HepG2 (cell line): ENCODE results near the gene FAAP20. TPM values are rescaled to one million over a fixed set of nuclear protein-coding genes. Genes with fewer than 3 reads are reported as not detected.
A peak's percentile ranks its signal among the peaks of the same experiment; 100 is the strongest.

Experiments
- ADNP ChIP-seq: sonication (generic); formaldehyde crosslinking; IDR thresholded peaks from 2 replicates; pipeline ENCODE4 v1.4.0; 2020; ENCODE audit warnings: missing genetic modification reagents
- AGO1 ChIP-seq: fragments of 200-400 bp; formaldehyde crosslinking; IDR thresholded peaks from 2 replicates; pipeline ENCODE4 v1.6.1; 2017; ENCODE audit warnings: mild to moderate bottlenecking, low read depth, low read length, moderate library complexity; ENCODE audit not compliant: poor library complexity, severe bottlenecking
- BCL6 ChIP-seq: IDR thresholded peaks from 2 replicates; pipeline ENCODE4 v1.6.1; 2016; ENCODE audit warnings: missing genetic modification reagents, missing compliant biosample characterization
- CEBPB ChIP-seq: IDR thresholded peaks from 2 replicates; pipeline ENCODE4 v1.6.1; 2011; ENCODE audit warnings: low read depth, low read length, improper control_type of control experiment, borderline replicate concordance
- CREB3 ChIP-seq: sonication (generic); formaldehyde crosslinking; IDR thresholded peaks from 2 replicates; pipeline ENCODE4 v1.5.0; 2020; ENCODE audit warnings: missing genetic modification reagents
- DRAP1 ChIP-seq: IDR thresholded peaks from 2 replicates; pipeline ENCODE4 v1.6.1; 2016; ENCODE audit warnings: missing genetic modification reagents, missing compliant biosample characterization
- FOXA3 ChIP-seq: IDR thresholded peaks from 2 replicates; pipeline ENCODE4 v1.6.1; 2016; ENCODE audit warnings: missing genetic modification reagents, missing compliant biosample characterization
- FOXO4 ChIP-seq: sonication (generic); formaldehyde crosslinking; conservative IDR thresholded peaks from 2 replicates; pipeline ENCODE4 v1.8.1; 2023; ENCODE audit warnings: missing genetic modification reagents
- GATAD2A ChIP-seq: IDR thresholded peaks from 2 replicates; pipeline ENCODE4 v1.6.1; 2016
- JARID2 ChIP-seq: sonication (generic); formaldehyde crosslinking; IDR thresholded peaks from 2 replicates; pipeline ENCODE4 v1.8.1; 2023; ENCODE audit warnings: missing genetic modification reagents, inconsistent platforms; ENCODE audit not compliant: insufficient replicate concordance
- JUND ChIP-seq: sonication (generic); formaldehyde crosslinking; IDR thresholded peaks from 2 replicates; pipeline ENCODE4 v1.8.0; 2022; ENCODE audit warnings: mild to moderate bottlenecking, missing genetic modification reagents
- MYC ChIP-seq: sonication (generic); formaldehyde crosslinking; IDR thresholded peaks from 2 replicates; pipeline ENCODE4 v1.9.0; 2021; ENCODE audit warnings: missing genetic modification reagents, borderline replicate concordance
- POGZ ChIP-seq: sonication (generic); formaldehyde crosslinking; IDR thresholded peaks from 2 replicates; pipeline ENCODE4 v1.4.0; 2020; ENCODE audit warnings: mild to moderate bottlenecking, missing genetic modification reagents
- PRPF4 ChIP-seq: fragments of 200-400 bp; formaldehyde crosslinking; IDR thresholded peaks from 2 replicates; pipeline ENCODE4 v1.6.1; 2016; ENCODE audit warnings: low read length, low read depth; ENCODE audit not compliant: poor library complexity, severe bottlenecking
- RARA ChIP-seq: IDR thresholded peaks from 2 replicates; pipeline ENCODE4 v1.6.1; 2016; ENCODE audit warnings: missing genetic modification reagents, missing compliant biosample characterization
- SIN3B ChIP-seq: fragments of 150-350 bp; IDR thresholded peaks from 2 replicates; pipeline ENCODE4 v1.6.1; 2014; ENCODE audit warnings: low read length
- TEAD2 ChIP-seq: sonication (generic); formaldehyde crosslinking; IDR thresholded peaks from 2 replicates; pipeline ENCODE4 v1.9.0; 2021; ENCODE audit warnings: missing genetic modification reagents
- ZMYM3 ChIP-seq: sonication (generic); formaldehyde crosslinking; IDR thresholded peaks from 2 replicates; pipeline ENCODE4 v1.5.1; 2020; ENCODE audit warnings: mild to moderate bottlenecking, missing genetic modification reagents
- ZNF547 ChIP-seq: sonication (generic); formaldehyde crosslinking; IDR thresholded peaks from 2 replicates; pipeline ENCODE4 v1.5.1; 2020; ENCODE audit warnings: mild to moderate bottlenecking, missing genetic modification reagents
- ZNF562 ChIP-seq: sonication (generic); formaldehyde crosslinking; IDR thresholded peaks from 2 replicates; pipeline ENCODE4 v1.8.0; 2022; ENCODE audit warnings: missing genetic modification reagents, borderline replicate concordance
- ZNF629 ChIP-seq: sonication (generic); formaldehyde crosslinking; conservative IDR thresholded peaks from 2 replicates; pipeline ENCODE4 v1.5.0; 2020; ENCODE audit warnings: missing genetic modification reagents
- polyA plus RNA-seq, 8 experiments: library from polyadenylated mRNA; depleted of rRNA in 3 of 8; stranded (reverse) in 7 of 8; unstranded in 1 of 8; fragments of >200 nt; fragmentation: Illumina TruSeq in 4 of 8; extraction: Trizol in 4 of 8; gene quantifications; 2 replicates each; pipeline versions ENCODE4 v1.2.1 to v1.2.3, GENCODE V29; 2011 to 2016; ENCODE audit warnings: low read depth in 4 of 8, missing spikeins in 1 of 8, mixed read lengths in 1 of 8; ENCODE audit not compliant: insufficient read depth in 1 of 8
- total RNA-seq, 5 experiments: library from RNA; depleted of rRNA; stranded (reverse); fragments of >200 nt; fragmentation: Illumina TruSeq; extraction: Trizol; gene quantifications; 2 replicates each; pipeline ENCODE4 v1.2.3, GENCODE V29; 2016; ENCODE audit warnings: low read depth in 1 of 5

The FAAP20 gene
- total and polyA plus RNA-seq, 2 of the 13 experiments (the other 11 are each of a cell fraction or from before 2014, with no cell fraction given), result 9.6 to 10.8 TPM

- TF ChIP-seq JARID2, result no peak
- no peak for TF ChIP-seq ZNF562 (CRISPR knock-in tag)
- no peak for TF ChIP-seq DRAP1
- TF ChIP-seq ZMYM3 (CRISPR knock-in tag), result 0 out of 2 replicates have a peak, but pooled peaks have one; percentile 35
- peak; percentile 43; the same call in 1 of the 2 replicates for TF ChIP-seq RARA (CRISPR knock-in tag)
- no peak for TF ChIP-seq TEAD2 (CRISPR knock-in tag)
- no peak for TF ChIP-seq POGZ (CRISPR knock-in tag)
- no peak for TF ChIP-seq CEBPB
- TF ChIP-seq ADNP (CRISPR knock-in tag), result no peak
- peak; percentile 82 for TF ChIP-seq ZNF629
- TF ChIP-seq SIN3B, result no peak
- no peak for TF ChIP-seq AGO1
- no peak for TF ChIP-seq FOXA3 (CRISPR knock-in tag)
- peak; percentile 65; the same call in 1 of the 2 replicates for TF ChIP-seq ZNF547 (CRISPR knock-in tag)
- TF ChIP-seq MYC (CRISPR knock-in tag), result no peak
- 0 out of 2 replicates have a peak, but pooled peaks have one; percentile 58 for TF ChIP-seq FOXO4 (CRISPR knock-in tag)
- no peak for TF ChIP-seq GATAD2A (CRISPR knock-in tag)
- TF ChIP-seq BCL6, result no peak
- no peak for TF ChIP-seq PRPF4
- no peak for TF ChIP-seq CREB3 (CRISPR knock-in tag)
- TF ChIP-seq JUND (CRISPR knock-in tag), result no peak
Observed at GRCh38 chr1:2203671-2204414, 9.3 kb upstream of the FAAP20 start (continued).
